SH-SY5Y (cell line): ENCODE data around the gene LDB3.

Source experiments
- GATA2 ChIP-seq: IDR thresholded peaks from 2 replicates; pipeline ENCODE4 v1.6.1; 2011; ENCODE audit warnings: mild to moderate bottlenecking, low read depth, low read length
- GATA3 ChIP-seq: IDR thresholded peaks from 2 replicates; pipeline ENCODE4 v1.6.1; 2011; ENCODE audit warnings: low read depth, mild to moderate bottlenecking, low read length, moderate library complexity

DNA sequence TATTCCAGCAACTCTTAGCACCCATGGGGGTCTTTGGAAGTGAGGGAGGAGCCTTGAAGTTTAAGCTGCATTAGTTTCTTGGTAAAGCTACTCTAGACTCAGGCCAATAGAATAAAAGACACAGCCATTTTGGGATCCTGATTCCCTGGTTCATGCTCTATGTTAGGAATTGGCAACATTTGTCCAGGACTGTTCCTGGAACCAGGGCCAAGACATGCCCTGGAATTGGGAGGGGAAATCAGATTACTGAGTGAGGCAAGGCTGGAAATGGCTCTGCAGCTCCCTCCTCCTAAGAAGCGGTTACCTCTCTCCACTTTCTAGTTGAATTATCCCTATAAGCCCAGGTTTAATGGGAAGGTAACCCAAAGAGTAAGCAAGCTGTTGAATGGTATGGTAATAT, 73.9 kb downstream of the LDB3 start:
- no peak for TF ChIP-seq GATA3
- no peak for TF ChIP-seq GATA2
